ENCODE data around the gene BTBD16. TPM values are rescaled to one million over a fixed set of nuclear protein-coding genes. Genes with fewer than 3 reads are reported as not detected.

The BTBD16 gene
- total RNA-seq, 1 donor, result not detected

- H2AFZ ChIP-seq (ENCODE audit: low read length), result peak overlapping the region; percentile 96
- TF ChIP-seq CTCF (IDR thresholded peaks at IDR 0.05; ENCODE audit: extremely low read depth, low read depth, low read length), result no peak
- H3K36me3 ChIP-seq (ENCODE audit: insufficient read depth, low read length), result no peaks in the 10 kb centered on the region
- peaks cover 32% of the 10 kb centered on the region for H3K27me3 ChIP-seq (ENCODE audit: insufficient read depth, low read length)
- peaks cover 10% of the 10 kb centered on the region for H3K4me1 ChIP-seq (ENCODE audit: insufficient read depth, low read length)
- no peaks in the 10 kb centered on the region for H3K9me3 ChIP-seq (ENCODE audit: low read depth, low read length)
- H3K4me3 ChIP-seq (ENCODE audit: insufficient read depth, low read length), result no peak overlapping the region
- peaks cover 15% of the 10 kb centered on the region for H3K79me2 ChIP-seq (ENCODE audit: insufficient read depth, low read length)
- no peaks in the 10 kb centered on the region for H4K20me1 ChIP-seq (ENCODE audit: insufficient read depth, low read length)
- no peak overlapping the region for H3K4me2 ChIP-seq (ENCODE audit: insufficient read depth, low read length)
- no peak for DNase-seq (ENCODE audit: insufficient read length, low spot score, missing footprints)
- H3K27ac ChIP-seq (ENCODE audit: low read depth, low read length), result no peak overlapping the region
These were observed 102.0 kb downstream of the BTBD16 start for GRCh38 chr10:122373108-122373507.

GRCh38 chr10:122373721-122374120 is 102.6 kb downstream of the BTBD16 start:
- peaks cover 29% of the 10 kb centered on the region for H3K27me3 ChIP-seq (ENCODE audit: insufficient read depth, low read length)
- H3K4me3 ChIP-seq (ENCODE audit: insufficient read depth, low read length), result peak overlapping the region; percentile 94
- peaks cover 10% of the 10 kb centered on the region for H3K4me1 ChIP-seq (ENCODE audit: insufficient read depth, low read length)
- H3K79me2 ChIP-seq (ENCODE audit: insufficient read depth, low read length), result peaks cover 15% of the 10 kb centered on the region
- H4K20me1 ChIP-seq (ENCODE audit: insufficient read depth, low read length), result peaks cover 3% of the 10 kb centered on the region
- H3K4me2 ChIP-seq (ENCODE audit: insufficient read depth, low read length), result peak overlapping the region; percentile 95
- DNase-seq (ENCODE audit: insufficient read length, low spot score, missing footprints), result peak; percentile 73
- H2AFZ ChIP-seq (ENCODE audit: low read length), result peak overlapping the region; percentile 96
- no peaks in the 10 kb centered on the region for H3K9me3 ChIP-seq (ENCODE audit: low read depth, low read length)
- TF ChIP-seq CTCF (IDR thresholded peaks at IDR 0.05; ENCODE audit: extremely low read depth, low read depth, low read length), result no peak
- no peaks in the 10 kb centered on the region for H3K36me3 ChIP-seq (ENCODE audit: insufficient read depth, low read length)
- no peak overlapping the region for H3K27ac ChIP-seq (ENCODE audit: low read depth, low read length)

- Histone ChIP-seq H3K4me2 (ENCODE audit: insufficient read depth, low read length) (peak within 1 kb of the TSS; percentile 99), H3K36me3 (ENCODE audit: insufficient read depth, low read length) (no peaks in the 10 kb centered on the region), H3K27me3 (ENCODE audit: insufficient read depth, low read length) (peaks cover 29% of the 10 kb centered on the region), H3K27ac (ENCODE audit: low read depth, low read length) (peak within 1 kb of the TSS; percentile 63), H3K4me1 (ENCODE audit: insufficient read depth, low read length) (peaks cover 10% of the 10 kb centered on the region), H3K4me3 (ENCODE audit: insufficient read depth, low read length) (peak within 1 kb of the TSS; percentile 94), H3K9me3 (ENCODE audit: low read depth, low read length) (no peaks in the 10 kb centered on the region), H3K79me2 (ENCODE audit: insufficient read depth, low read length) (peaks cover 21% of the 10 kb centered on the region), H2AFZ (ENCODE audit: low read length) (peak within 1 kb of the TSS; percentile 96), H4K20me1 (ENCODE audit: insufficient read depth, low read length) (peaks cover 7% of the 10 kb centered on the region)
- TF ChIP-seq CTCF (IDR thresholded peaks at IDR 0.05; ENCODE audit: extremely low read depth, low read depth, low read length), result no peak
- DNase-seq (ENCODE audit: insufficient read length, low spot score, missing footprints), result peak; percentile 99
These were observed 103.3 kb downstream of the BTBD16 start, which contains the start of gene PLEKHA1 for GRCh38 chr10:122374237-122374858. Gene PLEKHA1 (plus strand): TSS chr10:122374708. CDS start chr10:122393201, 18,493 bp downstream.

- Histone ChIP-seq H3K27ac (ENCODE audit: low read depth, low read length) (peak overlapping the region; percentile 63), H3K36me3 (ENCODE audit: insufficient read depth, low read length) (no peaks in the 10 kb centered on the region), H2AFZ (ENCODE audit: low read length) (peak overlapping the region; percentile 95), H3K4me2 (ENCODE audit: insufficient read depth, low read length) (peak overlapping the region; percentile 99), H3K4me3 (ENCODE audit: insufficient read depth, low read length) (peak overlapping the region; percentile 94), H3K9me3 (ENCODE audit: low read depth, low read length) (no peaks in the 10 kb centered on the region), H4K20me1 (ENCODE audit: insufficient read depth, low read length) (peaks cover 11% of the 10 kb centered on the region), H3K4me1 (ENCODE audit: insufficient read depth, low read length) (peaks cover 10% of the 10 kb centered on the region), H3K79me2 (ENCODE audit: insufficient read depth, low read length) (peaks cover 26% of the 10 kb centered on the region), H3K27me3 (ENCODE audit: insufficient read depth, low read length) (peaks cover 27% of the 10 kb centered on the region)
- TF ChIP-seq CTCF (IDR thresholded peaks at IDR 0.05; ENCODE audit: extremely low read depth, low read depth, low read length), result no peak
- DNase-seq (ENCODE audit: insufficient read length, low spot score, missing footprints), result peak; percentile 92
These were observed 104.0 kb downstream of the BTBD16 start for GRCh38 chr10:122374859-122375678.
